BJ (cell line): ENCODE measurements around the gene SNRPA1. TPM values are rescaled to one million over a fixed set of nuclear protein-coding genes. Genes with fewer than 3 reads are reported as not detected.

Source experiments
- CTCF ChIA-PET: fragments of 350-600 bp; formaldehyde crosslinking; extraction: SDS; loops from one replicate; lab custom pipeline; 2021; ENCODE audit warnings: antibody characterized with exemption, inconsistent platforms; lab: Yijun Ruan, JAX
- POLR2A ChIA-PET: fragments of 300-600 bp; sonication (Branson Sonifier 250); formaldehyde crosslinking; extraction: SDS; loops from one replicate; lab custom pipeline; 2021; ENCODE audit warnings: antibody characterized with exemption; lab: Charles Lee
- DNase-seq: peaks from one replicate; pipeline ENCODE4 v3.0.0-alpha.2; 2011; ENCODE audit warnings: low read depth
- H3K27me3 ChIP-seq: 2 replicates; pipeline ENCODE4 v1.6.0; 2011; ENCODE audit warnings: low read length; ENCODE audit not compliant: control insufficient read depth, insufficient read depth
- H3K36me3 ChIP-seq: 2 replicates; pipeline ENCODE4 v1.5.1; 2011; ENCODE audit warnings: low read length; ENCODE audit not compliant: control insufficient read depth, insufficient read depth
- H3K4me3 ChIP-seq: 2 replicates; pipeline ENCODE4 v1.5.1; 2011; ENCODE audit warnings: low read depth, mild to moderate bottlenecking, control low read depth, low read length
- CTCF ChIP-seq: IDR thresholded peaks from 2 replicates; pipeline ENCODE4 v1.5.1; 2011; ENCODE audit warnings: low read depth, mild to moderate bottlenecking, control low read depth, inconsistent platforms, low read length, moderate library complexity; ENCODE audit not compliant: insufficient read depth
- polyA plus RNA-seq: library from polyadenylated mRNA; depleted of rRNA; stranded (reverse); fragments of >200 nt; gene quantifications from 2 replicates; pipeline ENCODE4 v1.2.3, GENCODE V29; 2011

Gene SNRPA1
- polyA plus RNA-seq, 1 experiment = 27.0 TPM

- TF ChIP-seq CTCF = no peak
- ChIA-PET POLR2A (no interaction called here), CTCF (interaction anchor here (0.6 to 2.9 kb wide), 3 partner anchors 13 to 45 kb away, joined by 3 to 7 read pairs (median 6); no protein-coding TSS in a partner anchor)
- no peak overlapping the region for H3K4me3 ChIP-seq
- H3K36me3 ChIP-seq = no peaks in the 10 kb centered on the region
- H3K27me3 ChIP-seq = peaks cover 3% of the 10 kb centered on the region
- DNase-seq = no peak
Measured at GRCh38 chr15:101318147-101318819, 23.2 kb upstream of the SNRPA1 start.

- Histone ChIP-seq H3K36me3 (no peaks in the 10 kb centered on the region), H3K27me3 (peaks cover 3% of the 10 kb centered on the region), H3K4me3 (no peak overlapping the region)
- POLR2A ChIA-PET = no interaction called here
- DNase-seq = no peak
- CTCF ChIA-PET = interaction anchor here (2.9 kb wide), 1 partner anchor 15 kb away, joined by 7 read pairs; no protein-coding TSS in a partner anchor
- no peak for TF ChIP-seq CTCF
Measured at GRCh38 chr15:101317336-101317872, 22.4 kb upstream of the SNRPA1 start.

GRCh38 chr15:101316529-101316928 lies 21.5 kb upstream of the SNRPA1 start:
- POLR2A ChIA-PET = no interaction called here
- CTCF ChIA-PET = interaction anchor here (1.0 kb wide), 1 partner anchor 19 kb away, joined by 3 read pairs; no protein-coding TSS in a partner anchor

GRCh38 chr15:101315736-101316135 lies 20.7 kb upstream of the SNRPA1 start:
- ChIA-PET CTCF (interaction anchor here (0.8 kb wide), 1 partner anchor 23 kb away, joined by 3 read pairs; no protein-coding TSS in a partner anchor), POLR2A (no interaction called here)
- Histone ChIP-seq H3K27me3 (0 out of 2 replicates have a peak, but pooled peaks cover 2% of the 10 kb centered on the region), H3K36me3 (no peaks in the 10 kb centered on the region), H3K4me3 (no peak overlapping the region)
- no peak for TF ChIP-seq CTCF
- no peak for DNase-seq

More at GRCh38 chr15:101316529-101316928, 21.5 kb upstream of the SNRPA1 start:
- Histone ChIP-seq H3K36me3 (no peaks in the 10 kb centered on the region), H3K4me3 (no peak overlapping the region), H3K27me3 (peaks cover 3% of the 10 kb centered on the region)
- DNase-seq = no peak
- TF ChIP-seq CTCF = no peak
